Measurements from ENCODE around the gene TMEM273.
"Not testable (repeated sequence)": the region's sequence is repeated elsewhere in the genome, so short reads cannot be mapped to it uniquely, and the experiment has no call there.

TMEM273 gene

GRCh38 chr10:49207113-49207512 lies 18.9 kb upstream of the TMEM273 start:
- no peak for TF ChIP-seq CTCF (IDR thresholded peaks at IDR 0.05; ENCODE audit: low read depth, low read length)
- DNase-seq (ENCODE audit: extremely low read depth, low read depth): no peak

- no peak for TF ChIP-seq CTCF (IDR thresholded peaks at IDR 0.05; ENCODE audit: low read depth, low read length)
- no peak for DNase-seq (ENCODE audit: extremely low read depth, low read depth)
Observed at GRCh38 chr10:49205206-49205605, 17.0 kb upstream of the TMEM273 start.

- no peak for TF ChIP-seq CTCF (IDR thresholded peaks at IDR 0.05; ENCODE audit: low read depth, low read length)
- no peak for DNase-seq (ENCODE audit: extremely low read depth, low read depth)
Observed at GRCh38 chr10:49204119-49204518, 15.9 kb upstream of the TMEM273 start.

GRCh38 chr10:49202266-49202665 lies 14.1 kb upstream of the TMEM273 start:
- no peak for TF ChIP-seq CTCF (IDR thresholded peaks at IDR 0.05; ENCODE audit: low read depth, low read length)
- DNase-seq (ENCODE audit: extremely low read depth, low read depth): no peak

- DNase-seq (ENCODE audit: extremely low read depth, low read depth): no peak
- no peak for TF ChIP-seq CTCF (IDR thresholded peaks at IDR 0.05; ENCODE audit: low read depth, low read length)
Observed at GRCh38 chr10:49200854-49201253, 12.7 kb upstream of the TMEM273 start.

- TF ChIP-seq CTCF (IDR thresholded peaks at IDR 0.05; ENCODE audit: low read depth, low read length): no peak
Observed at GRCh38 chr10:49197171-49197570, 9.0 kb upstream of the TMEM273 start.

GRCh38 chr10:49195864-49196263 lies 7.7 kb upstream of the TMEM273 start:
- DNase-seq (ENCODE audit: extremely low read depth, low read depth): not testable (repeated sequence)

More at GRCh38 chr10:49197171-49197570, 9.0 kb upstream of the TMEM273 start:
- no peak for DNase-seq (ENCODE audit: extremely low read depth, low read depth)

GRCh38 chr10:49194212-49194920 lies 6.2 kb upstream of the TMEM273 start:
- DNase-seq (ENCODE audit: extremely low read depth, low read depth): no peak
- TF ChIP-seq CTCF (IDR thresholded peaks at IDR 0.05; ENCODE audit: low read depth, low read length): no peak
